ENCODE data around the gene RNF215. TPM values are rescaled to one million over a fixed set of nuclear protein-coding genes. Genes with fewer than 3 reads are reported as not detected.

RNF215 gene
- total RNA-seq, 1 experiment from 2014 or later: 18.4 TPM

- BruUV-seq (replicated peaks): no TSS peak
- Mint-ChIP-seq H3K9me3 (ENCODE audit: unreplicated experiment) (no peaks in the 10 kb centered on the region), H3K4me1 (ENCODE audit: insufficient read depth, unreplicated experiment) (no peaks in the 10 kb centered on the region), H3K4me3 (ENCODE audit: unreplicated experiment) (no peak overlapping the region), H3K36me3 (ENCODE audit: insufficient read depth, unreplicated experiment) (peaks cover 11% of the 10 kb centered on the region), H3K27ac (ENCODE audit: low read depth, unreplicated experiment) (no peak overlapping the region), H3K27me3 (ENCODE audit: insufficient read depth, unreplicated experiment) (no peaks in the 10 kb centered on the region)
- DNase-seq (ENCODE audit: unreplicated experiment): no peak
- ChIA-PET POLR2A (interaction anchor here (1.2 kb wide), 1 partner anchor 16 kb away, joined by 6 read pairs; the partner anchor contains the start of genes CCDC157 and SF3A1), CTCF (interaction anchor here (0.6 to 3.2 kb wide), 4 partner anchors 15 to 135 kb away, joined by 3 to 15 read pairs (median 8); partner anchors contain the start of genes CASTOR1 and RNF215)
- no peak for TF ChIP-seq CTCF (IDR thresholded peaks at IDR 0.05; ENCODE audit: unreplicated experiment)
- intact Hi-C loops (cut with micrococcal nuclease): no loop called here
Observed at GRCh38 chr22:30372915-30373314, 14.3 kb downstream of the RNF215 start.

DNA sequence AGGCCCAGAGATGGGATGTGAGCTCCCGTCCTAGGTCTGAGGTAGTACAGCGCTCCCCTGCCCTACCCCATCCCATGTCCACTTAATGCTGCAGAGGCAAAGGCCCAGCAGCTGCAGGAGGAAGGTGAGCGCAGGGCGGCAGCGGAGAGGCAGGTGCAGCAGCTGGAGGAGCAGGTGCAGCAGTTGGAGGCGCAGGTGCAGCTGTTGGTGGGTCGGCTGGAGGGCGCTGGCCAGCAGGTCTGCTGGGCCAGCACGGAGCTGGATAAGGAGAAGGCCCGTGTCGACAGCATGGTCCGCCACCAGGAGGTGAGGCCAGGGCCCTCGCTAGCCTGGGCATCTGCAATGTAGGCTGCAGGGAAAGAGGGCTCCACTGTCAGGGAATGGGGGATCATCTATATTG lies 15.2 kb downstream of the RNF215 start:
- TF ChIP-seq CTCF (IDR thresholded peaks at IDR 0.05; ENCODE audit: unreplicated experiment): no peak
- H3K9me3 Mint-ChIP-seq (ENCODE audit: unreplicated experiment): no peaks in the 10 kb centered on the region
- CTCF ChIA-PET: interaction anchor here (0.6 kb wide), 1 partner anchor 560 kb away, joined by 3 read pairs; no protein-coding TSS in a partner anchor
- BruUV-seq (replicated peaks): no TSS peak
- intact Hi-C loops (cut with micrococcal nuclease): no loop called here
- peaks cover 11% of the 10 kb centered on the region for H3K36me3 Mint-ChIP-seq (ENCODE audit: insufficient read depth, unreplicated experiment)
- no peaks in the 10 kb centered on the region for H3K4me1 Mint-ChIP-seq (ENCODE audit: insufficient read depth, unreplicated experiment)
- no peaks in the 10 kb centered on the region for H3K27me3 Mint-ChIP-seq (ENCODE audit: insufficient read depth, unreplicated experiment)
- no peak overlapping the region for H3K27ac Mint-ChIP-seq (ENCODE audit: low read depth, unreplicated experiment)
- H3K4me3 Mint-ChIP-seq (ENCODE audit: unreplicated experiment): no peak overlapping the region
- no peak for DNase-seq (ENCODE audit: unreplicated experiment)
- POLR2A ChIA-PET: no interaction called here

GRCh38 chr22:30371321-30371720 lies 15.9 kb downstream of the RNF215 start:
- no peaks in the 10 kb centered on the region for H3K9me3 Mint-ChIP-seq (ENCODE audit: unreplicated experiment)
- no peak overlapping the region for H3K4me3 Mint-ChIP-seq (ENCODE audit: unreplicated experiment)
- BruUV-seq (replicated peaks): no TSS peak
- intact Hi-C loops (cut with micrococcal nuclease): no loop called here
- no peaks in the 10 kb centered on the region for H3K27me3 Mint-ChIP-seq (ENCODE audit: insufficient read depth, unreplicated experiment)
- DNase-seq (ENCODE audit: unreplicated experiment): no peak
- peaks cover 11% of the 10 kb centered on the region for H3K36me3 Mint-ChIP-seq (ENCODE audit: insufficient read depth, unreplicated experiment)
- no peak overlapping the region for H3K27ac Mint-ChIP-seq (ENCODE audit: low read depth, unreplicated experiment)
- ChIA-PET POLR2A (no interaction called here), CTCF (no interaction called here)
- no peaks in the 10 kb centered on the region for H3K4me1 Mint-ChIP-seq (ENCODE audit: insufficient read depth, unreplicated experiment)
- no peak for TF ChIP-seq CTCF (IDR thresholded peaks at IDR 0.05; ENCODE audit: unreplicated experiment)

DNA sequence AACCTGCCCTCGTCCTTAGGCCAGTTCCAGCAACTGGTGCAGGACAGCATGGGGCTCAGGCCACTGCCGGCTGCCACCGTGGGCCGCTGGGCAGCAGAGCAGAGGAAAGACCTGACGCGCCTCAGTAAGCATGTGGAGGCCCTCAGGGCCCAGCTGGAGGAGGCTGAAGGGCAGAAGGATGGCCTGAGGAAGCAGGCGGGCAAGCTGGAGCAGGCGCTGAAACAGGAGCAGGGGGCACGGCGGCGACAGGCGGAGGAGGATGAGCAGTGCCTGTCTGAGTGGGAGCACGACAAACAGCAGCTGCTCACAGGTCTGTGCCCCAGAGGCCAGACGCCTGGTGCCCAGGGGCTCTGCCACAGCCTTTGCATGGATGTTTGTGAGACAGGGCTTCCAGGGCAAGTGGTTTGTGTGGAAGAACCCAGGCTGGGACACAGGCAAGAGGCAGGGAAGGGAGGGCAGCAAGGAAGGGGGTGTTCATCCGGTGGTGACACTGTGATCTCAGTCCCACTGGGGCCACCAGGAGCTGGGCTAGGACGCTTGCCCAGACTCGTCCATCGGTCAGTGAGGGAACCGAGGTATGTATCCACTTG lies 16.5 kb downstream of the RNF215 start:
- Mint-ChIP-seq H3K27me3 (ENCODE audit: insufficient read depth, unreplicated experiment) (no peaks in the 10 kb centered on the region), H3K36me3 (ENCODE audit: insufficient read depth, unreplicated experiment) (peaks cover 11% of the 10 kb centered on the region), H3K27ac (ENCODE audit: low read depth, unreplicated experiment) (no peak overlapping the region), H3K9me3 (ENCODE audit: unreplicated experiment) (no peaks in the 10 kb centered on the region), H3K4me1 (ENCODE audit: insufficient read depth, unreplicated experiment) (no peaks in the 10 kb centered on the region), H3K4me3 (ENCODE audit: unreplicated experiment) (no peak overlapping the region)
- BruUV-seq (replicated peaks): no TSS peak
- TF ChIP-seq CTCF (IDR thresholded peaks at IDR 0.05; ENCODE audit: unreplicated experiment): no peak
- DNase-seq (ENCODE audit: unreplicated experiment): no peak
- intact Hi-C loops (cut with micrococcal nuclease): no loop called here
- POLR2A ChIA-PET: interaction anchor here (0.6 kb wide), 1 partner anchor 633 kb away, joined by 3 read pairs; no protein-coding TSS in a partner anchor
- CTCF ChIA-PET: no interaction called here
